Measurements from ENCODE around the gene THBS4.

GRCh38 chr5:80043187-80043586 is 8.0 kb downstream of the THBS4 start:
- TF ChIP-seq POLR2A (IDR thresholded peaks at IDR 0.05) (no peak), POLR2AphosphoS5 (IDR thresholded peaks at IDR 0.05) (no peak)
- TF ChIP-seq, protein P1, sequence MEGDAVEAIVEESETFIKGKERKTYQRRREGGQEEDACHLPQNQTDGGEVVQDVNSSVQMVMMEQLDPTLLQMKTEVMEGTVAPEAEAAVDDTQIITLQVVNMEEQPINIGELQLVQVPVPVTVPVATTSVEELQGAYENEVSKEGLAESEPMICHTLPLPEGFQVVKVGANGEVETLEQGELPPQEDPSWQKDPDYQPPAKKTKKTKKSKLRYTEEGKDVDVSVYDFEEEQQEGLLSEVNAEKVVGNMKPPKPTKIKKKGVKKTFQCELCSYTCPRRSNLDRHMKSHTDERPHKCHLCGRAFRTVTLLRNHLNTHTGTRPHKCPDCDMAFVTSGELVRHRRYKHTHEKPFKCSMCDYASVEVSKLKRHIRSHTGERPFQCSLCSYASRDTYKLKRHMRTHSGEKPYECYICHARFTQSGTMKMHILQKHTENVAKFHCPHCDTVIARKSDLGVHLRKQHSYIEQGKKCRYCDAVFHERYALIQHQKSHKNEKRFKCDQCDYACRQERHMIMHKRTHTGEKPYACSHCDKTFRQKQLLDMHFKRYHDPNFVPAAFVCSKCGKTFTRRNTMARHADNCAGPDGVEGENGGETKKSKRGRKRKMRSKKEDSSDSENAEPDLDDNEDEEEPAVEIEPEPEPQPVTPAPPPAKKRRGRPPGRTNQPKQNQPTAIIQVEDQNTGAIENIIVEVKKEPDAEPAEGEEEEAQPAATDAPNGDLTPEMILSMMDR (IDR thresholded peaks at IDR 0.05), result no peak

Measured in upper lobe of left lung (tissue), 4 donors.